ENCODE data around the gene KRTAP2-2. TPM values are rescaled to one million over a fixed set of nuclear protein-coding genes. Genes with fewer than 3 reads are reported as not detected.
"Not testable (repeated sequence)": the region's sequence is repeated elsewhere in the genome, so short reads cannot be mapped to it uniquely, and the experiment has no call there.

Gene KRTAP2-2
- total RNA-seq (not detected), polyA plus RNA-seq (not detected)
- long read RNA-seq, donor 1: 0 reads
- long read RNA-seq, donor 2: 0 reads
- long read RNA-seq, donor 3: 0 reads
- long read RNA-seq, donor 4: 0 reads
- long read RNA-seq, donor 5: 0 reads
- long read RNA-seq, donor 6: 0 reads
- long read RNA-seq, donor 7: 0 reads
- long read RNA-seq, donor 8: 0 reads
- long read RNA-seq, donor 9: 0 reads
- long read RNA-seq, donor 10: 0 reads

- DNase-seq; intact Hi-C loops (cut with DNase I; ENCODE audit: low total_unique reads); H3K9me3 ChIP-seq; H3K36me3 ChIP-seq; H3K4me3 ChIP-seq; H3K27ac ChIP-seq; H3K4me1 ChIP-seq: not testable (repeated sequence)
- H3K27me3 ChIP-seq: peaks cover 0 to 34% (median 6%) of the 10 kb centered on the region in 3 donors
- WGBS, 5 donors: 27 to 52% (median 44%) methylated on average over 1 of the region's 6 CpGs
Observed at GRCh38 chr17:41055130-41055529, at the start of gene KRTAP2-2. Gene KRTAP2-2 (minus strand): TSS chr17:41055230. CDS start chr17:41055211, 19 bp downstream.

- intact Hi-C loops (cut with DNase I; ENCODE audit: low total_unique reads); DNase-seq; H3K27ac ChIP-seq; H3K36me3 ChIP-seq; H3K27me3 ChIP-seq; H3K4me3 ChIP-seq; H3K4me1 ChIP-seq; H3K9me3 ChIP-seq: not testable (repeated sequence)
- 79 to 90% (median 86%) methylated on average over 2 of the region's 2 CpGs for WGBS, 5 donors
Observed at GRCh38 chr17:41104386-41105038, 49.5 kb upstream of the KRTAP2-2 start.

GRCh38 chr17:41103896-41104295 lies 48.9 kb upstream of the KRTAP2-2 start:
- Histone ChIP-seq H3K4me3 (no peak overlapping the region), H3K27ac (no peak overlapping the region), H3K27me3 (peaks cover 0 to 5% (median 0%) of the 10 kb centered on the region in 3 donors), H3K4me1 (peaks cover 0 to 5% (median 2%) of the 10 kb centered on the region in 4 donors), H3K9me3 (no peaks in the 10 kb centered on the region), H3K36me3 (no peaks in the 10 kb centered on the region)
- TF ChIP-seq CTCF (IDR thresholded peaks at IDR 0.05) (no peak), EP300 (IDR thresholded peaks at IDR 0.05) (no peak), POLR2AphosphoS5 (IDR thresholded peaks at IDR 0.05) (no peak), POLR2A (IDR thresholded peaks at IDR 0.05) (no peak)
- 78 to 97% (median 86%) methylated on average over 1 of the region's 1 CpG for WGBS, 5 donors
- no peak for DNase-seq
- intact Hi-C loops (cut with DNase I; ENCODE audit: low total_unique reads): no loop called here

- Histone ChIP-seq H3K9me3 (no peaks in the 10 kb centered on the region), H3K36me3 (no peaks in the 10 kb centered on the region), H3K27ac (no peak within 1 kb of the TSS), H3K27me3 (peaks cover 0 to 9% (median 0%) of the 10 kb centered on the region in 3 donors), H3K4me3 (no peak within 1 kb of the TSS), H3K4me1 (no peaks in the 10 kb centered on the region)
- whole genome bisulfite sequencing, 5 donors: 39 to 66% (median 59%) methylated on average over 4 to 10 of the region's 10 CpGs
- intact Hi-C loops (cut with DNase I; ENCODE audit: low total_unique reads): no loop called here
- no peak for TF ChIP-seq CTCF (IDR thresholded peaks at IDR 0.05)
- no peak for TF ChIP-seq POLR2A (IDR thresholded peaks at IDR 0.05)
- no peak for TF ChIP-seq EP300 (IDR thresholded peaks at IDR 0.05)
- TF ChIP-seq POLR2AphosphoS5 (IDR thresholded peaks at IDR 0.05): no peak
- DNase-seq: no peak
Observed at GRCh38 chr17:41101586-41102259, 46.7 kb upstream of the KRTAP2-2 start, which contains the start of gene KRTAP4-16. Gene KRTAP4-16 (minus strand): TSS chr17:41102209. CDS start chr17:41102209, 0 bp downstream.

- H3K9me3 ChIP-seq; H3K36me3 ChIP-seq; H3K4me1 ChIP-seq; DNase-seq; H3K4me3 ChIP-seq; H3K27me3 ChIP-seq; intact Hi-C loops (cut with DNase I; ENCODE audit: low total_unique reads); H3K27ac ChIP-seq: not testable (repeated sequence)
- 47 to 64% (median 60%) methylated on average over 7 of the region's 7 CpGs for whole genome bisulfite sequencing, 5 donors
Observed at GRCh38 chr17:41099682-41100480, 44.9 kb upstream of the KRTAP2-2 start.

Data from stomach (tissue), 19 donors.